ENCODE results near the gene SLC26A5. TPM values are rescaled to one million over a fixed set of nuclear protein-coding genes. Genes with fewer than 3 reads are reported as not detected.

SLC26A5 gene
- total and polyA plus RNA-seq, 7 donors: 0.04 to 0.54 (median 0.34) TPM; not detected in 3

DNA sequence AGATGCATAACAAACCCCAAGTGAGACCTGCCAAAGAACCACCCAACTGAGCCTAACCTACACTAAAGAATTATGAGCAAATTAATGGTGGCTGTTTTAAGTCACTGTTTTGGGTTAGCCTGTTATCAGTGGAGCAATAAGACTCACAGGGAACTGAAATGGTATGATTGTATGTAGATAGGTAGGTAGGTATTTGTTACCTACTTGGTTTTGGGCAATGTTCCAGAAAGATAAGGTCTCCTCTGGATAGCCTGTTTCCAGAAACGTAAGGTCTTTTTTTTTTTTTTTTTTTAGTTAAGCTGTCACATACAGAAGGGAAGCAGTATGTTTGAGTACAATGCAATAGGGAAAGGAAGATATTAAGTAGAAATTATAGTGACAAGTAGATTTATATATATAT is 50.9 kb downstream of the SLC26A5 start:
- intact Hi-C loops (cut with DNase I): no loop called here
- H3K27me3 ChIP-seq: no peaks in the 10 kb centered on the region
- H3K9me3 ChIP-seq: no peaks in the 10 kb centered on the region
- no peak overlapping the region for H3K4me3 ChIP-seq
- no peak overlapping the region for H3K27ac ChIP-seq
- no peaks in the 10 kb centered on the region for H3K36me3 ChIP-seq
- 15 to 34% methylated on average over 1 of the region's 1 CpG for WGBS, 2 donors
- no peak for DNase-seq
- no peak for TF ChIP-seq EP300 (IDR thresholded peaks at IDR 0.05)
- no peak for TF ChIP-seq POLR2A (IDR thresholded peaks at IDR 0.05)
- TF ChIP-seq, protein P1, sequence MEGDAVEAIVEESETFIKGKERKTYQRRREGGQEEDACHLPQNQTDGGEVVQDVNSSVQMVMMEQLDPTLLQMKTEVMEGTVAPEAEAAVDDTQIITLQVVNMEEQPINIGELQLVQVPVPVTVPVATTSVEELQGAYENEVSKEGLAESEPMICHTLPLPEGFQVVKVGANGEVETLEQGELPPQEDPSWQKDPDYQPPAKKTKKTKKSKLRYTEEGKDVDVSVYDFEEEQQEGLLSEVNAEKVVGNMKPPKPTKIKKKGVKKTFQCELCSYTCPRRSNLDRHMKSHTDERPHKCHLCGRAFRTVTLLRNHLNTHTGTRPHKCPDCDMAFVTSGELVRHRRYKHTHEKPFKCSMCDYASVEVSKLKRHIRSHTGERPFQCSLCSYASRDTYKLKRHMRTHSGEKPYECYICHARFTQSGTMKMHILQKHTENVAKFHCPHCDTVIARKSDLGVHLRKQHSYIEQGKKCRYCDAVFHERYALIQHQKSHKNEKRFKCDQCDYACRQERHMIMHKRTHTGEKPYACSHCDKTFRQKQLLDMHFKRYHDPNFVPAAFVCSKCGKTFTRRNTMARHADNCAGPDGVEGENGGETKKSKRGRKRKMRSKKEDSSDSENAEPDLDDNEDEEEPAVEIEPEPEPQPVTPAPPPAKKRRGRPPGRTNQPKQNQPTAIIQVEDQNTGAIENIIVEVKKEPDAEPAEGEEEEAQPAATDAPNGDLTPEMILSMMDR (IDR thresholded peaks at IDR 0.05): no peak
- no peak for TF ChIP-seq POLR2AphosphoS5 (IDR thresholded peaks at IDR 0.05)
- no peaks in the 10 kb centered on the region for H3K4me1 ChIP-seq

DNA sequence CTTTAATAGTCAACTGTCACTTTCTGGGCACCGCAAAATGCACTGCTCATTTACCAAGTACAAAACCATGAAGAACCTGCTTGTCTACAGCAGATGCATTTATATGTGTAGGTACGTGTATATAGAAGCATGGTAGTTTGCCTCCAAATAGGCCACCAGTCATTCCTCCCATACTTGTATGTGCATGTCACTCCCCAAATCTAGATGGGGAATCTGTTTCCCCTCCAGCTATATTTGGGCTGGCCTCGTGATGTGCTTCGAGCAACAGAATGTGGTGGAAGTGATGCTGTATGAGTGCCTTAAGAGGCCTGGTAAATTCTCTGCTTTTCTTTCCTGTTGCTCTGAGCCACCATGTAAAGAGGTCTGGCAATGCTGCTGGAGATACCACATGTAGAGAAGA is 51.4 kb downstream of the SLC26A5 start:
- H3K27ac ChIP-seq: no peak overlapping the region
- WGBS, 2 donors: 90 to 95% methylated on average over 4 of the region's 4 CpGs

DNA sequence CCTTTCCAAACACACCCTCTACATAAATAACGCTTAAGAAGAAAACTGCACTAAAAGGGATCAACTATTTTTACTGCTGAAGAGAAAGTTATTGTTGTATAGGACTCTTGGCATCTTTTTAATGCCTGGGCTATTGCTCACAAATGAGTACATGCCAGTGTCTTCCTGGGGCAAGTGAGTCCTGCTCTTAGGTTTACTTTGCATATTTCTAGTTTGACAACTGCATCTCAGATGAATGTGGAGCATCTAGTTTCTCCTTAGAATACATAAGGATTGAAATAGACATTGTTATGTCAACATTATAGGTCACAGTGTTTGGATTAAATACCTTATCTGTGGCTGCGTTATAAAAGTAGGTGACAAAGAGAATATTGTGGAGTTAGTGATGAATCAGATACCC is 54.0 kb downstream of the SLC26A5 start:
- H3K36me3 ChIP-seq: no peaks in the 10 kb centered on the region
- DNase-seq: no peak
- no peak overlapping the region for H3K27ac ChIP-seq
- 29 to 72% methylated on average over 2 of the region's 2 CpGs for WGBS, 2 donors
- TF ChIP-seq, protein P1 (IDR thresholded peaks at IDR 0.05): no peak
- TF ChIP-seq POLR2A (IDR thresholded peaks at IDR 0.05) (no peak), EP300 (IDR thresholded peaks at IDR 0.05) (no peak), POLR2AphosphoS5 (IDR thresholded peaks at IDR 0.05) (no peak)
- no peaks in the 10 kb centered on the region for H3K4me1 ChIP-seq
- no peak overlapping the region for H3K4me3 ChIP-seq
- intact Hi-C loops (cut with DNase I): no loop called here
- H3K27me3 ChIP-seq: peaks cover 0 to 3% (median 0%) of the 10 kb centered on the region in 3 donors
- no peaks in the 10 kb centered on the region for H3K9me3 ChIP-seq

More for the DNA sequence above, 51.4 kb downstream of the SLC26A5 start:
- intact Hi-C loops (cut with DNase I): no loop called here
- H3K27me3 ChIP-seq: peaks cover 0 to under 1% (median 0%) of the 10 kb centered on the region in 3 donors
- H3K9me3 ChIP-seq: no peaks in the 10 kb centered on the region
- no peaks in the 10 kb centered on the region for H3K36me3 ChIP-seq
- TF ChIP-seq, protein P1 (IDR thresholded peaks at IDR 0.05): no peak
- TF ChIP-seq POLR2A (IDR thresholded peaks at IDR 0.05) (no peak), EP300 (IDR thresholded peaks at IDR 0.05) (no peak), POLR2AphosphoS5 (IDR thresholded peaks at IDR 0.05) (no peak)
- H3K4me3 ChIP-seq: no peak overlapping the region
- no peak for DNase-seq
- H3K4me1 ChIP-seq: no peaks in the 10 kb centered on the region

DNA sequence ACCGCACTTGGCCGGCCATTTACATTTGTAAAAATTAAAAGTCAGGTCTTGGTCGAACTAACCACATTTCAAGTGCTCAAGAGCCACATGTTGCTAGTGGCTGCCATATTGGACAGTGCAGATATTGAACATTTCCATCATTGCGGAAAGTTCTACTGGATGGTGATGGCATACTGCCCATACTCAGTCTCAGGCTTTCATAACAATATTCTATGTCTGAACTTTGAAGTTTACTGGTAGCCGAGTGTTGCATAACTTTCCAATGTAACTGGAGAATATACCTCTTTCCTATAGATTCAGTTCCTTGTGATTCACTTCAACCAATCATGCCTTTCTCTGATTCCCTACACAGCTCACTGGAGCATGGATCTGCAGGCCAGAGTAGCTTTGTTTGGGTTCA is 54.9 kb downstream of the SLC26A5 start:
- no peaks in the 10 kb centered on the region for H3K4me1 ChIP-seq
- no peaks in the 10 kb centered on the region for H3K36me3 ChIP-seq
- H3K4me3 ChIP-seq: no peak overlapping the region
- 96 to 97% methylated on average over 5 of the region's 5 CpGs for WGBS, 2 donors
- no peak for TF ChIP-seq POLR2AphosphoS5 (IDR thresholded peaks at IDR 0.05)
- no peak for TF ChIP-seq POLR2A (IDR thresholded peaks at IDR 0.05)
- TF ChIP-seq EP300 (IDR thresholded peaks at IDR 0.05): no peak
- TF ChIP-seq, protein P1 (IDR thresholded peaks at IDR 0.05): no peak
- DNase-seq: no peak
- no peak overlapping the region for H3K27ac ChIP-seq
- no peaks in the 10 kb centered on the region for H3K9me3 ChIP-seq
- H3K27me3 ChIP-seq: peaks cover 0 to 3% (median 0%) of the 10 kb centered on the region in 3 donors
- intact Hi-C loops (cut with DNase I): no loop called here

DNA sequence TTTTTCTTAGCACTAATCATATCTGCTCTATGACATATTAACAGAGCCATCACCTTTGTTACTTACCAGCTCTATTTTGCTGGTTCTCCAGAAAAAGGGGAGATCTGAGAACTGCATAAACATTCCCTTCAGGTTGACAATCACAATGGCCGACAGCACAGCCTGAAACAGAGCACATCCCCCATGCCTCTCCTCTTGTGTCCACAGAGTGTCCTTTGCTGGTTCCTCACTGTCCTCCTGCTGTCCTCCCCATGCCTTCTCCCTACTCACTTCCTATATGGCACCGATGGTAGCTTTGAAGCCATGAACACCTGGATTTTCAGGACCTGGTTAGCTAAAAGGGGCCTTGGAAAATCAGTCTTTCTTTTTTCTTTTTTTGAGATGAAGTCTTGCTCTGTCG is 56.7 kb downstream of the SLC26A5 start:
- intact Hi-C loops (cut with DNase I): no loop called here
- Histone ChIP-seq H3K4me1 (no peaks in the 10 kb centered on the region), H3K36me3 (no peaks in the 10 kb centered on the region), H3K9me3 (no peaks in the 10 kb centered on the region), H3K4me3 (no peak overlapping the region), H3K27me3 (peaks cover 0 to 3% (median 0%) of the 10 kb centered on the region in 3 donors), H3K27ac (no peak overlapping the region)
- TF ChIP-seq POLR2A (IDR thresholded peaks at IDR 0.05): no peak
- no peak for TF ChIP-seq POLR2AphosphoS5 (IDR thresholded peaks at IDR 0.05)
- no peak for TF ChIP-seq EP300 (IDR thresholded peaks at IDR 0.05)
- TF ChIP-seq, protein P1 (IDR thresholded peaks at IDR 0.05): no peak
- no peak for DNase-seq
- 93% methylated on average over 3 of the region's 3 CpGs for WGBS, 2 donors

All from sigmoid colon (tissue), 7 donors.